Measurements from ENCODE around the gene PIGS. TPM values are rescaled to one million over a fixed set of nuclear protein-coding genes. Genes with fewer than 3 reads are reported as not detected.

Gene PIGS
- total and polyA plus RNA-seq, 2 donors (not counting 3 experiments of a cell fraction or from before 2014, with no cell fraction given): 71.3 to 110 TPM

- peaks cover 13 to 24% of the 10 kb centered on the region in 2 experiments for H3K27me3 ChIP-seq (ENCODE audit: control insufficient read depth in 2 of 2, insufficient read depth in 2 of 2, low read length in 2 of 2)
- no peak for DNase-seq (ENCODE audit: low read depth, low spot score)
- dilution Hi-C loops (cut with MboI; ENCODE audit: extremely low pct_ligation_motif_present, low sequenced_read_pairs) (no loop called here), intact Hi-C loops (cut with micrococcal nuclease) (no loop called here)
- H3K36me3 ChIP-seq (ENCODE audit: control insufficient read depth in 2 of 2, extremely low read depth in 1 of 2, insufficient read depth in 2 of 2, low read length in 2 of 2): no peaks in the 10 kb centered on the region
- H3K9me3 ChIP-seq (replicated peaks; ENCODE audit: control insufficient read depth, insufficient read depth, low read length): no peaks in the 10 kb centered on the region
- H3K9me1 ChIP-seq (replicated peaks; ENCODE audit: control insufficient read depth, extremely low read depth, insufficient read depth, low read length): no peaks in the 10 kb centered on the region
- no TSS peak for BruUV-seq (replicated peaks)
- ChIA-PET CTCF (interaction anchor here (0.8 to 1.7 kb wide), 3 partner anchors 10 to 109 kb away, joined by 3 to 9 read pairs (median 7); no protein-coding TSS in a partner anchor), POLR2A (no interaction called here)
- FAIRE-seq: no peak
- H3K27ac ChIP-seq (ENCODE audit: insufficient read depth, low read depth, low read length): no peak overlapping the region
- no peaks in the 10 kb centered on the region for H3K4me1 ChIP-seq (ENCODE audit: control insufficient read depth, extremely low read depth, insufficient read depth, low read length)
- H3K9ac ChIP-seq (replicated peaks; ENCODE audit: extremely low read depth, insufficient read depth, low read length): no peak overlapping the region
- H3K79me2 ChIP-seq (ENCODE audit: control insufficient read depth, insufficient read depth, low read length): no peaks in the 10 kb centered on the region
- no peaks in the 10 kb centered on the region for H4K20me1 ChIP-seq (replicated peaks; ENCODE audit: control insufficient read depth, extremely low read depth, insufficient read depth, low read length)
- no peak overlapping the region for H3K4me3 ChIP-seq (replicated peaks in 1 of 3; ENCODE audit: insufficient read depth in 1 of 3, low read depth in 1 of 3, low read length in 3 of 3)
- TF ChIP-seq MYC (IDR thresholded peaks at IDR 0.05; ENCODE audit: low read depth, low read length) (no peak), JUN (IDR thresholded peaks at IDR 0.05; ENCODE audit: borderline replicate concordance, insufficient read depth, insufficient read length, low read depth) (no peak), POLR2AphosphoS5 (IDR thresholded peaks at IDR 0.05; ENCODE audit: insufficient read depth, low read depth, low read length) (no peak), GATA2 (IDR thresholded peaks at IDR 0.05; ENCODE audit: insufficient read depth, insufficient read length, low read depth, low read length) (no peak), FOS (IDR thresholded peaks at IDR 0.05; ENCODE audit: borderline replicate concordance, insufficient read depth, low read length) (no peak), MAX (IDR thresholded peaks at IDR 0.05; ENCODE audit: insufficient read depth, insufficient read length) (no peak), EZH2 (IDR thresholded peaks at IDR 0.05; ENCODE audit: borderline replicate concordance, low read depth, low read length, severe bottlenecking) (no peak), POLR2A (IDR thresholded peaks at IDR 0.05; ENCODE audit: low read depth, low read length) (no peak)
- TF ChIP-seq, protein P1, sequence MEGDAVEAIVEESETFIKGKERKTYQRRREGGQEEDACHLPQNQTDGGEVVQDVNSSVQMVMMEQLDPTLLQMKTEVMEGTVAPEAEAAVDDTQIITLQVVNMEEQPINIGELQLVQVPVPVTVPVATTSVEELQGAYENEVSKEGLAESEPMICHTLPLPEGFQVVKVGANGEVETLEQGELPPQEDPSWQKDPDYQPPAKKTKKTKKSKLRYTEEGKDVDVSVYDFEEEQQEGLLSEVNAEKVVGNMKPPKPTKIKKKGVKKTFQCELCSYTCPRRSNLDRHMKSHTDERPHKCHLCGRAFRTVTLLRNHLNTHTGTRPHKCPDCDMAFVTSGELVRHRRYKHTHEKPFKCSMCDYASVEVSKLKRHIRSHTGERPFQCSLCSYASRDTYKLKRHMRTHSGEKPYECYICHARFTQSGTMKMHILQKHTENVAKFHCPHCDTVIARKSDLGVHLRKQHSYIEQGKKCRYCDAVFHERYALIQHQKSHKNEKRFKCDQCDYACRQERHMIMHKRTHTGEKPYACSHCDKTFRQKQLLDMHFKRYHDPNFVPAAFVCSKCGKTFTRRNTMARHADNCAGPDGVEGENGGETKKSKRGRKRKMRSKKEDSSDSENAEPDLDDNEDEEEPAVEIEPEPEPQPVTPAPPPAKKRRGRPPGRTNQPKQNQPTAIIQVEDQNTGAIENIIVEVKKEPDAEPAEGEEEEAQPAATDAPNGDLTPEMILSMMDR (IDR thresholded peaks at IDR 0.05; ENCODE audit: extremely low read depth in 1 of 2, insufficient read depth in 1 of 2, low read depth in 1 of 2, low read length in 2 of 2): no peak
- no peak overlapping the region for H3K4me2 ChIP-seq (ENCODE audit: insufficient read depth, low read length)
- H2AFZ ChIP-seq (ENCODE audit: low read depth, low read length): no peak overlapping the region
Measured at GRCh38 chr17:28503420-28503819, 67.9 kb downstream of the PIGS start.

Other genes starting within 250 kb of the PIGS start
- gene IFT20, start 236.1 kb downstream of the PIGS start, total RNA-seq: 36.3 and 45.0 TPM in 2 replicates
- gene IFT20, start 236.1 kb downstream of the PIGS start, polyA plus RNA-seq: 19.2 and 26.5 TPM in 2 replicates
- 79.5 and 89.6 TPM in 2 replicates for gene TNFAIP1, start 235.8 kb downstream of the PIGS start, total RNA-seq
- gene TNFAIP1, start 235.8 kb downstream of the PIGS start, polyA plus RNA-seq: 85.7 and 101 TPM in 2 replicates
- gene POLDIP2, start 214.0 kb downstream of the PIGS start, total RNA-seq: 81.0 and 85.2 TPM in 2 replicates
- gene POLDIP2, start 214.0 kb downstream of the PIGS start, polyA plus RNA-seq: 82.6 and 90.3 TPM in 2 replicates
- not detected in 2 replicates for gene SEBOX, start 206.3 kb downstream of the PIGS start, total RNA-seq
- gene SEBOX, start 206.3 kb downstream of the PIGS start, polyA plus RNA-seq: not detected in 2 replicates
- not detected in 2 replicates for gene VTN, start 201.2 kb downstream of the PIGS start, total RNA-seq
- 0.68 and 1.1 TPM in 2 replicates for gene VTN, start 201.2 kb downstream of the PIGS start, polyA plus RNA-seq
- gene SARM1, start 199.8 kb downstream of the PIGS start, total RNA-seq: 4.6 and 7.0 TPM in 2 replicates
- 5.6 and 7.0 TPM in 2 replicates for gene SARM1, start 199.8 kb downstream of the PIGS start, polyA plus RNA-seq
- gene SLC46A1, start 165.3 kb downstream of the PIGS start, total RNA-seq: 1.8 and 4.1 TPM in 2 replicates
- 2.2 and 2.6 TPM in 2 replicates for gene SLC46A1, start 165.3 kb downstream of the PIGS start, polyA plus RNA-seq
- not detected in 2 replicates for gene SLC13A2, start 97.9 kb downstream of the PIGS start, total RNA-seq
- gene SLC13A2, start 97.9 kb downstream of the PIGS start, polyA plus RNA-seq: not detected in 2 replicates
- not detected in 2 replicates for gene FOXN1, start 65.2 kb downstream of the PIGS start, total RNA-seq
- gene FOXN1, start 65.2 kb downstream of the PIGS start, polyA plus RNA-seq: not detected in 2 replicates
- gene UNC119, start 18.9 kb downstream of the PIGS start, total RNA-seq: 26.3 and 28.1 TPM in 2 replicates
- gene UNC119, start 18.9 kb downstream of the PIGS start, polyA plus RNA-seq: 67.8 and 76.9 TPM in 2 replicates
- gene ALDOC, start 5.4 kb upstream of the PIGS start, total RNA-seq: 7.2 and 9.0 TPM in 2 replicates
- 18.9 and 20.3 TPM in 2 replicates for gene ALDOC, start 5.4 kb upstream of the PIGS start, polyA plus RNA-seq
- 85.4 and 90.6 TPM in 2 replicates for gene SPAG5, start 27.5 kb upstream of the PIGS start, total RNA-seq
- 25.9 and 31.7 TPM in 2 replicates for gene SPAG5, start 27.5 kb upstream of the PIGS start, polyA plus RNA-seq
- gene RSKR, start 42.7 kb upstream of the PIGS start, total RNA-seq: 19.9 and 20.1 TPM in 2 replicates
- gene RSKR, start 42.7 kb upstream of the PIGS start, polyA plus RNA-seq: 10.0 and 10.5 TPM in 2 replicates
- gene BLTP2, start 73.6 kb upstream of the PIGS start, total RNA-seq: 164 and 165 TPM in 2 replicates
- 91.4 and 119 TPM in 2 replicates for gene BLTP2, start 73.6 kb upstream of the PIGS start, polyA plus RNA-seq
- 52.6 and 56.4 TPM in 2 replicates for gene SDF2, start 90.4 kb upstream of the PIGS start, total RNA-seq
- 77.9 and 101 TPM in 2 replicates for gene SDF2, start 90.4 kb upstream of the PIGS start, polyA plus RNA-seq
- gene SUPT6H, start 90.7 kb upstream of the PIGS start, total RNA-seq: 70.4 and 79.2 TPM in 2 replicates
- gene SUPT6H, start 90.7 kb upstream of the PIGS start, polyA plus RNA-seq: 33.9 and 34.9 TPM in 2 replicates
- 2.1 and 2.6 TPM in 2 replicates for gene PROCA1, start 140.4 kb upstream of the PIGS start, total RNA-seq
- gene PROCA1, start 140.4 kb upstream of the PIGS start, polyA plus RNA-seq: 2.0 and 2.1 TPM in 2 replicates
- 62.3 and 87.1 TPM in 2 replicates for gene RAB34, start 146.3 kb upstream of the PIGS start, total RNA-seq
- gene RAB34, start 146.3 kb upstream of the PIGS start, polyA plus RNA-seq: 113 and 116 TPM in 2 replicates
- 1,554 and 1,573 TPM in 2 replicates for gene RPL23A, start 148.5 kb upstream of the PIGS start, total RNA-seq
- gene RPL23A, start 148.5 kb upstream of the PIGS start, polyA plus RNA-seq: 717 and 827 TPM in 2 replicates
- gene TLCD1, start 154.7 kb upstream of the PIGS start, total RNA-seq: 1.8 and 2.6 TPM in 2 replicates
- gene TLCD1, start 154.7 kb upstream of the PIGS start, polyA plus RNA-seq: 6.8 and 8.1 TPM in 2 replicates
- 3.0 and 3.1 TPM in 2 replicates for gene NEK8, start 157.3 kb upstream of the PIGS start, total RNA-seq
- gene NEK8, start 157.3 kb upstream of the PIGS start, polyA plus RNA-seq: 3.2 and 3.6 TPM in 2 replicates
- 81.9 and 83.9 TPM in 2 replicates for gene TRAF4, start 172.5 kb upstream of the PIGS start, total RNA-seq
- gene TRAF4, start 172.5 kb upstream of the PIGS start, polyA plus RNA-seq: 79.5 and 97.3 TPM in 2 replicates

All from endothelial cell of umbilical vein (primary cell).